RWPE2 (cell line): ENCODE results near the gene FOXRED2.
"Not testable (repeated sequence)": the region's sequence is repeated elsewhere in the genome, so short reads cannot be mapped to it uniquely, and the experiment has no call there.

Experiments
- ATAC-seq: fragments of 200-7000 bp; cut with Tn5 transposase; 3 replicates; pipeline ENCODE4 v1.9.1; 2021; ENCODE audit warnings: low read depth
- DNase-seq: peaks from one replicate; pipeline ENCODE4 v3.0.0-alpha.2; 2020; ENCODE audit warnings: low spot score
- H3K27ac ChIP-seq: fragments of 450-650 bp; 2 replicates; pipeline ENCODE4 v1.5.1; 2017; ENCODE audit warnings: mild to moderate bottlenecking; ENCODE audit not compliant: poor library complexity, severe bottlenecking
- H3K27me3 ChIP-seq: fragments of 250-450 bp; sonication (Bioruptor Pico); 2 replicates; pipeline ENCODE4 v1.5.1; 2021; ENCODE audit warnings: mild to moderate bottlenecking, moderate library complexity; ENCODE audit not compliant: insufficient read depth, poor library complexity, severe bottlenecking
- H3K36me3 ChIP-seq: fragments of 250-450 bp; sonication (Bioruptor Pico); 2 replicates; pipeline ENCODE4 v1.5.1; 2020; ENCODE audit warnings: low read depth, mild to moderate bottlenecking, moderate library complexity
- H3K4me1 ChIP-seq: fragments of 250-450 bp; sonication (Bioruptor Pico); 2 replicates; pipeline ENCODE4 v1.5.1; 2021; ENCODE audit warnings: mild to moderate bottlenecking, moderate library complexity; ENCODE audit not compliant: insufficient read depth, poor library complexity, severe bottlenecking
- H3K4me3 ChIP-seq: fragments of 250-450 bp; sonication (Bioruptor Pico); 2 replicates; pipeline ENCODE4 v1.5.1; 2021; ENCODE audit warnings: mild to moderate bottlenecking, moderate library complexity; ENCODE audit not compliant: severe bottlenecking
- H3K9me3 ChIP-seq: fragments of 250-450 bp; sonication (Bioruptor Pico); 2 replicates; pipeline ENCODE4 v1.5.1; 2021; ENCODE audit warnings: mild to moderate bottlenecking, moderate library complexity; ENCODE audit not compliant: severe bottlenecking
- CTCF ChIP-seq: fragments of 450-650 bp; IDR thresholded peaks from one replicate; pipeline ENCODE4 v1.5.1; 2017; ENCODE audit warnings: mild to moderate bottlenecking, moderate library complexity; ENCODE audit not compliant: poor library complexity, severe bottlenecking

The FOXRED2 gene

GRCh38 chr22:36541831-36542411 is 35.1 kb upstream of the FOXRED2 start:
- no peak for TF ChIP-seq CTCF
- no peaks in the 10 kb centered on the region for H3K36me3 ChIP-seq
- no peak overlapping the region for H3K4me3 ChIP-seq
- H3K27ac ChIP-seq = peak overlapping the region; percentile 92
- no peaks in the 10 kb centered on the region for H3K9me3 ChIP-seq
- DNase-seq = peak; percentile 82
- peaks cover 24% of the 10 kb centered on the region for H3K4me1 ChIP-seq
- peak; percentile 90 for ATAC-seq
- no peaks in the 10 kb centered on the region for H3K27me3 ChIP-seq

- H3K36me3 ChIP-seq = no peaks in the 10 kb centered on the region
- H3K4me3 ChIP-seq = no peak overlapping the region
- peak overlapping the region; percentile 92 for H3K27ac ChIP-seq
- DNase-seq = no peak
- H3K27me3 ChIP-seq = no peaks in the 10 kb centered on the region
- no peak for TF ChIP-seq CTCF
- H3K9me3 ChIP-seq = no peaks in the 10 kb centered on the region
- ATAC-seq = peak; percentile 41
- peaks cover 18% of the 10 kb centered on the region for H3K4me1 ChIP-seq
These were observed 34.2 kb upstream of the FOXRED2 start for GRCh38 chr22:36540867-36541642.

GRCh38 chr22:36538529-36538928 is 31.7 kb upstream of the FOXRED2 start:
- Histone ChIP-seq H3K27me3 (no peaks in the 10 kb centered on the region), H3K9me3 (no peaks in the 10 kb centered on the region), H3K4me3 (no peak overlapping the region), H3K36me3 (no peaks in the 10 kb centered on the region), H3K4me1 (peaks cover 18% of the 10 kb centered on the region), H3K27ac (no peak overlapping the region)
- ATAC-seq (no peak), DNase-seq (no peak)
- TF ChIP-seq CTCF = no peak

- DNase-seq = no peak
- H3K4me1 ChIP-seq = peaks cover 9% of the 10 kb centered on the region
- TF ChIP-seq CTCF = no peak
These were observed 29.9 kb upstream of the FOXRED2 start for GRCh38 chr22:36536717-36537116.

GRCh38 chr22:36533320-36533719 is 26.5 kb upstream of the FOXRED2 start:
- not testable (repeated sequence) for H3K27ac ChIP-seq, H3K27me3 ChIP-seq, H3K4me1 ChIP-seq, H3K9me3 ChIP-seq, DNase-seq, H3K4me3 ChIP-seq, H3K36me3 ChIP-seq, ATAC-seq

More at GRCh38 chr22:36536717-36537116, 29.9 kb upstream of the FOXRED2 start:
- no peak for ATAC-seq
- H3K27me3 ChIP-seq = no peaks in the 10 kb centered on the region
- H3K4me3 ChIP-seq = no peak overlapping the region
- no peaks in the 10 kb centered on the region for H3K9me3 ChIP-seq
- no peak overlapping the region for H3K27ac ChIP-seq
- no peaks in the 10 kb centered on the region for H3K36me3 ChIP-seq
